Measurements from ENCODE around the gene PIEZO1. TPM values are rescaled to one million over a fixed set of nuclear protein-coding genes. Genes with fewer than 3 reads are reported as not detected.

The PIEZO1 gene
- total and polyA plus RNA-seq, 9 of the 15 experiments (the other 6 are each of a cell fraction or from before 2014, with no cell fraction given), result 3.6 to 432 (median 131) TPM

DNA sequence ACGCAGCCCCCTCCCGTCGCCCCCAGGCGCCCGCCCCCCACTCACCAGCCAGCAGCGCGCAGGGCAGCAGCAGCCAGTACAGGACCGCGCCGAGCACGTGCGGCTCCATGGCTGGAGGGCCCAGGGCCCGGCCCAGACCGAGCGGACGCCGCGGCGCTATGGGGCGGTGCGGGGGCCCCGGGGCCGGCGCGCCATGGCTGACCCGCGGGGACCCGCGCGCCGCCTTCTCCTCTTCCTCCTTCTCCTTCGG lies 239 bp downstream of the PIEZO1 start:
- H3K27ac ChIP-seq (ENCODE audit: extremely low read depth, low read depth, low read length), result peak overlapping the region; percentile 93
- in situ Hi-C loops (cut with MboI), result no loop called here
- ATAC-seq, result peak; percentile 16
- TF ChIP-seq E2F3 (CRISPR knock-in tag; IDR thresholded peaks at IDR 0.05) (0 out of 2 replicates have a peak, but pooled peaks have one; percentile 21), ERF (CRISPR knock-in tag; IDR thresholded peaks at IDR 0.05) (peak; percentile 71), ZBTB17 (CRISPR knock-in tag; IDR thresholded peaks at IDR 0.05) (0 out of 2 replicates have a peak, but pooled peaks have one; percentile 16), ZNF324 (CRISPR knock-in tag; IDR thresholded peaks at IDR 0.05) (no peak), GTF2B (IDR thresholded peaks at IDR 0.05; ENCODE audit: extremely low read depth, insufficient read length) (no peak), HDGF (IDR thresholded peaks at IDR 0.05) (no peak), YY1 (IDR thresholded peaks at IDR 0.05; ENCODE audit: borderline replicate concordance in 1 of 3, control insufficient read depth in 1 of 3, extremely low read depth in 1 of 3, insufficient read depth in 3 of 3, insufficient read length in 1 of 3, insufficient replicate concordance in 2 of 3, low read depth in 1 of 3, low read length in 2 of 3) (peak in 1 of 3 experiments; percentile 43), KDM4B (IDR thresholded peaks at IDR 0.05; ENCODE audit: borderline replicate concordance in 2 of 2, low read depth in 1 of 2) (no peak), PATZ1 (CRISPR knock-in tag; IDR thresholded peaks at IDR 0.05; ENCODE audit: borderline replicate concordance) (no peak), TRIM24 (IDR thresholded peaks at IDR 0.05) (no peak), MYC (IDR thresholded peaks at IDR 0.05; ENCODE audit: low read depth, low read length) (peak; percentile 69), MYC (CRISPR knock-in tag; IDR thresholded peaks at IDR 0.05; ENCODE audit: borderline replicate concordance, low read depth) (no peak), SREBF2 (CRISPR knock-in tag; IDR thresholded peaks at IDR 0.05) (no peak), MEIS2 (IDR thresholded peaks at IDR 0.05; ENCODE audit: partially characterized antibody) (no peak)
- TF ChIP-seq, protein P1, sequence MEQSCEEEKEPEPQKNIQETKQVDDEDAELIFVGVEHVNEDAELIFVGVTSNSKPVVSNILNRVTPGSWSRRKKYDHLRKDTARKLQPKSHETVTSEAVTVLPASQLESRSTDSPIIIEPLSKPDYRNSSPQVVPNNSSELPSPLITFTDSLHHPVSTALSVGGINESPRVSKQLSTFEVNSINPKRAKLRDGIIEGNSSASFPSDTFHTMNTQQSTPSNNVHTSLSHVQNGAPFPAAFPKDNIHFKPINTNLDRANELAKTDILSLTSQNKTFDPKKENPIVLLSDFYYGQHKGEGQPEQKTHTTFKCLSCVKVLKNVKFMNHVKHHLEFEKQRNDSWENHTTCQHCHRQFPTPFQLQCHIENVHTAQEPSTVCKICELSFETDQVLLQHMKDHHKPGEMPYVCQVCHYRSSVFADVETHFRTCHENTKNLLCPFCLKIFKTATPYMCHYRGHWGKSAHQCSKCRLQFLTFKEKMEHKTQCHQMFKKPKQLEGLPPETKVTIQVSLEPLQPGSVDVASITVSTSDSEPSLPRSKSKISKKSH (CRISPR knock-in tag; IDR thresholded peaks at IDR 0.05), result no peak
- TF ChIP-seq, protein P2, sequence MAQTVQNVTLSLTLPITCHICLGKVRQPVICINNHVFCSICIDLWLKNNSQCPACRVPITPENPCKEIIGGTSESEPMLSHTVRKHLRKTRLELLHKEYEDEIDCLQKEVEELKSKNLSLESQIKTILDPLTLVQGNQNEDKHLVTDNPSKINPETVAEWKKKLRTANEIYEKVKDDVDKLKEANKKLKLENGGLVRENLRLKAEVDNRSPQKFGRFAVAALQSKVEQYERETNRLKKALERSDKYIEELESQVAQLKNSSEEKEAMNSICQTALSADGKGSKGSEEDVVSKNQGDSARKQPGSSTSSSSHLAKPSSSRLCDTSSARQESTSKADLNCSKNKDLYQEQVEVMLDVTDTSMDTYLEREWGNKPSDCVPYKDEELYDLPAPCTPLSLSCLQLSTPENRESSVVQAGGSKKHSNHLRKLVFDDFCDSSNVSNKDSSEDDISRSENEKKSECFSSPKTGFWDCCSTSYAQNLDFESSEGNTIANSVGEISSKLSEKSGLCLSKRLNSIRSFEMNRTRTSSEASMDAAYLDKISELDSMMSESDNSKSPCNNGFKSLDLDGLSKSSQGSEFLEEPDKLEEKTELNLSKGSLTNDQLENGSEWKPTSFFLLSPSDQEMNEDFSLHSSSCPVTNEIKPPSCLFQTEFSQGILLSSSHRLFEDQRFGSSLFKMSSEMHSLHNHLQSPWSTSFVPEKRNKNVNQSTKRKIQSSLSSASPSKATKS (CRISPR knock-in tag; IDR thresholded peaks at IDR 0.05), result no peak

More for the DNA sequence above, 239 bp downstream of the PIEZO1 start:
- Histone ChIP-seq H3K4me3 (peak overlapping the region; percentile 70), H3K79me2 (ENCODE audit: control insufficient read depth, insufficient read depth, low read length) (peaks cover 59% of the 10 kb centered on the region), H3K4me2 (ENCODE audit: insufficient read depth, low read length) (peak overlapping the region; percentile 78; the same call in 1 of the 2 replicates), H3K27me3 (ENCODE audit: control insufficient read depth in 2 of 2, insufficient read depth in 2 of 2, low read length in 2 of 2) (no peaks in the 10 kb centered on the region), H4K20me1 (replicated peaks; ENCODE audit: control insufficient read depth, insufficient read depth, low read length) (peaks cover 26% of the 10 kb centered on the region; the same call in 1 of the 2 replicates), H2AFZ (ENCODE audit: low read depth, low read length) (no peak overlapping the region), H3K9me3 (replicated peaks; ENCODE audit: control insufficient read depth, insufficient read depth, low read depth, low read length) (no peaks in the 10 kb centered on the region), H3K4me1 (replicated peaks in 1 of 2; ENCODE audit: control insufficient read depth in 2 of 2, insufficient read depth in 2 of 2, low read length in 2 of 2) (peaks cover 33 to 70% of the 10 kb centered on the region in 2 experiments), H3K9ac (ENCODE audit: insufficient read depth in 1 of 2, low read depth in 2 of 2, low read length in 2 of 2) (peak overlapping the region; percentile 90 to 99; a peak in 3 of 4 replicates), H3K36me3 (ENCODE audit: control insufficient read depth, insufficient read depth, low read length) (peaks cover 19% of the 10 kb centered on the region), H3K9me1 (ENCODE audit: control insufficient read depth, insufficient read depth, low read length) (peaks cover 5% of the 10 kb centered on the region)
- no TSS peak for BruUV-seq (replicated peaks)
- DNase-seq (ENCODE audit: extremely low read depth in 1 of 4, low spot score in 3 of 4), result no peak
- intact Hi-C loops (cut with micrococcal nuclease), result loop anchor here (2.0 kb wide), 2 partner anchors 14 to 48 kb away; no protein-coding TSS in a partner anchor
- CTCF ChIA-PET (ENCODE audit: low intra/inter-chr PET ratio), result interaction anchor here (0.6 to 3.3 kb wide), 6 partner anchors 29 to 223 kb away, joined by 3 to 51 read pairs (median 6); no protein-coding TSS in a partner anchor
- FAIRE-seq, result no peak
- 1% methylated on average over 13 of the region's 32 CpGs for WGBS (ENCODE audit: insufficient coverage, low coverage, missing lambda C conversion rate)
- POLR2A ChIA-PET, result interaction anchor here (0.6 to 7.0 kb wide), 19 partner anchors 8 to 723 kb away, joined by 3 to 124 read pairs (median 4); partner anchors contain the start of genes APRT and CDT1
